ENCODE data around the gene KRTAP4-6.
"Not testable (repeated sequence)": the region's sequence is repeated elsewhere in the genome, so short reads cannot be mapped to it uniquely, and the experiment has no call there.

KRTAP4-6 gene

DNA sequence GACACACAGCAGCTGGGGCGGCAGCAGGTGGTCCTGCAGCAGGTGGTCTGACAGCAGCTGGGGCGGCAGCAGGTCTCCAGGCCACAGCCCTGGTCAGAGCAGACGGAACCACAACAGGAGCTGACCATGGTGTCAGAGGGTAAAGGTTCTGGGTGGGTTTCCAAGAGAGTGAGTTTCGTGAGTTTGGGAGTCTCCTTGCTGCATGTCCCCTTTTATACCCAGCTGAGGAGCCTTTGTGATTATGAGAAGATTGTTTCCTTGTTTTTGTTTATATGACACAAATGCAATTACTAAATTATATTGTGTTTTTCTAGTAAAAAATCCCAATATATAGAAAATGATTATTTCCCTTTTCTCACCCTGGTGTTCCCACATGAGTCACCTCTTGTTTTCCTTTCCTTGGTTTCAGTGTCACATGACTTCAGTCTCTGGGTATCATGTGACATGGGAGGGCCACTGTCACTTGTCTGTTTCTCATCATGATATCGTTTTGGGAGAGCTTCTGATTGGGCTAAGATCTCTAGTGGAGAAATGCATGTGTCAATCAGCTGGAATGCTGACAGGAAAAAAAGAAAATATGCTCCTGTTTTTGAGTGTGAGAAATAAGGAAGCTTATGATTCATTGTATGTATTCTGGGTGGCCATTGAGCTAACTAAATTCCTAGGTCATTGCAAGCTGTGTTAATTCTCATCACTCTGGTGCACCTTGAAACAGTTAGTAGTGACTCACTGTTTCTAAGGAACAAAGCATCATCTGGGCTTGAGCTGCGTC, at the start of gene KRTAP4-6:
Gene KRTAP4-6 (minus strand): TSS at position 185 of the 772 bp plus-strand sequence. CDS start 57 bp downstream, at position 128.
- DNase-seq: no peak

GRCh38 chr17:41189837-41190318, 49.5 kb upstream of the KRTAP4-6 start, which contains the start of gene KRTAP9-1:
KRTAP9-1 (plus strand) TSS chr17:41189887; CDS start chr17:41189887, 0 bp downstream.
- DNase-seq: not testable (repeated sequence)

GRCh38 chr17:41186872-41187271, 46.5 kb upstream of the KRTAP4-6 start:
- DNase-seq: no peak

DNA sequence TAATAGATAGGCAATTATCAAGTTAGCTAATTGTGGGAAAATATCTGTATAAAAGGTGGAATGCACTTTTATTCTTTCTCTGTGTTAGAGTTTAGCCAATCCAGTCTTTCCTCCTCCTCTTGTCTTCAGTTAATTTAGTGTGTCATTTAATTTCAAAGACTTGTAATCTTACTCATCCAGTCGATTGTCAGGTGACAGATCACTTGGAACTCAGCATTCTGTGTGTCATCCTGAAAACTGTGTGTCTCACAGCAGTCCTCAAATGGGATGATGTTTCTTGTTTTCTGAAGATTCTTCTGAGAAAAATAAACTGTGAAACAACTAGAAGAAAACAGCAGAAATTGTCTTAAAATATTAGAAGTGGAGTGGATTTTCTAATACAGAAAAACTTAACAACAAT, 44.7 kb upstream of the KRTAP4-6 start:
- no peak for DNase-seq

GRCh38 chr17:41184480-41184961, 44.2 kb upstream of the KRTAP4-6 start, which contains the start of gene KRTAP4-1:
KRTAP4-1 (minus strand) TSS chr17:41184911; CDS start chr17:41184854, 57 bp downstream.
- DNase-seq: no peak

GRCh38 chr17:41178843-41179616, 38.7 kb upstream of the KRTAP4-6 start:
- DNase-seq: no peak

DNA sequence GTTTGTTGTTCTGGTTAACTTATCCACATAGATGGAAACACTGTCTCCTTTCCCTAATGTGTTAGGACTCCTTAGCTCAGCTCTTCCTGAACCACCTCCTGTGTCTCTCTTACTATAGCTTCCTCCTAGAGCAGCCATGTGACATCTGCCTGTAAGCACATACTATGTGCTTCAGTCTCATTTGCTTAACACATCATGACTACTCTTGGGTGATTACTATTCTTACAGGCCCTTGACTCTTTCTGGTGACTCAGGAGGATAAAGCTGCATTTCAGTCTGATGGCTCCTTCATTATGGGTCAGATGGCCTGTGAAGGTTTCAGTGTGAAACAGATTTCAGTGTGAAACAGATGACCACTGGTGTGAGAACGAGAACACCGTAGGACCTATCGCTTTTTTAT, 38.0 kb upstream of the KRTAP4-6 start:
- DNase-seq: no peak

GRCh38 chr17:41177727-41178271, 37.5 kb upstream of the KRTAP4-6 start, which contains the start of gene KRTAP4-2:
KRTAP4-2 (minus strand) TSS chr17:41178221; CDS start chr17:41178164, 57 bp downstream.
- no peak for DNase-seq

GRCh38 chr17:41176744-41177387, 36.5 kb upstream of the KRTAP4-6 start:
- no peak for DNase-seq

DNA sequence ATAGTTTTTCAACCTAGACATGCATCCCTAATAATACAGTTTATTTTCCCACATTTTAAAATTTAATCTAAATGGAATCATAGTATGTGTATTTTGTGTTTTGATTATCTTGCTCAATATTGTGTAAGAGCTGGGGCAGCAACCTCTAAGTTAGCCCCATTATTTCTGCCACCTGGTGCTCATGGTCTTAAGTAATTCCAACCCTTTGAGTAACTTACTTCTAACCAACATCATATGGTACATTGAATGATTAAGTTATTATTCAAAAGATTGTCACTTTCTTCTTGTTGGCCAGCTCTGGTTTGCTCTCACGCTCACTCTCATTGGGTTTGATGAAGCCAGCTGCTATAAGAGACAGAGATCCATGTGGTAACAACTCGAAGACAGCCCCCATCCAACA, 31.5 kb upstream of the KRTAP4-6 start:
- no peak for DNase-seq

GRCh38 chr17:41168121-41168520, 27.8 kb upstream of the KRTAP4-6 start, which contains the start of gene KRTAP4-3:
KRTAP4-3 (minus strand) TSS chr17:41168221; CDS start chr17:41168172, 49 bp downstream.
- DNase-seq: no peak

DNA sequence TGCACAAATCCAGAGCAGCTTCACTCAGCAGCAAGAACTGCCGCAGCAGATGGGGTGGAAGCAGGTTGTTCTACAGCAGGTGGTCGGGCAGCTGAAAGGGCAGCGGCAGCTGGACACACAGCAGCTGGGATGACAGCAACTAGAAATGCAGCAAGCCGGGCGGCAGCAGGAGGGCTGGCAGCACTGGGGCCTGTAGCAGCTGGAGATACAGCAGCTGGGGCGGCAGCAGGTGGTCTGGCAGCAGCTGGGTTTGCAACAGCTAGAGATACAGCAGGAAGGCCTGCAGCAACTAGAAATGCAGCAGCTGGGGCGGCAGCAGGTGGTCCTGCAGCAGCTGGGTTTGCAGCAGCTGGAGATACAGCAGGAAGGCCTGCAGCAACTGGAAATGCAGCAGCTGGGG, 27.2 kb upstream of the KRTAP4-6 start:
- no peak for DNase-seq

DNA sequence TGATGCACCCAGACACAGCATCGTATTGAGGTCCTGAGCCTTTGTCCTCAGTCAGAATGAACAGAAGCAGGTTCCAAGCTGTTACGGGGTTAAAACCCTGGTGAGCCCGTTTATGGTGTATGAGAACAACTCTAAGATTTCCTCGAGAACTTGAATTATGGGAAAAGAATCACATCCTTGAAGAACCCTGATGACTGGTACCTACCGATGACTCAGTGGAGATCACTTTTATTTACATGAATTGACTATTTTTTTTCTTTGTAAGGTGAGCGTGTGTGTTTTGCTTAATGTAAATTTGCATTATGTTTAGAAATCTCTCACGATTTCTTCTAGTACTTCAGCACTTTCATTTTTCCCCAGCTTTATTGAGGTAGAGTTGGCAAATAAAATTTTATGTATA, 23.5 kb upstream of the KRTAP4-6 start:
- DNase-seq: no peak

DNA sequence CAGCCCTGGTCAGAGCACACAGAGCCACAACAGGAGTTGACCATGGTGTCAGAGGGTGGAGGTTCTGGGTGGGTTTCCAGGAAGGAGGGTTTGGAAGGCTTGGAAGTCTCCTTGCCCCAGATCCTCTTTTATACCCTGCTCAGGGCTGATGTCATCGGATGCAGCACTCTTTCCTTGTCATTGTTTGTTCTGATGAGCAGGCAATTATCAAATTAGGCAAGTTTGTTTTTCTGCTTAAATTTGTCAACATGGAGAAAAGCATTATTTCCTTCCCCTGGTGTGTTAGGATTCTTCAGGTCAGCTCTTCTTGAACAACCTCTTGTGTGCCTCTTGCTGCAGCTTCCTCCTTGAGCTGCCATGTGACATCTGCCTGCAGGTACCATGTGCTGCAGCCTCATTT, 20.3 kb upstream of the KRTAP4-6 start, which contains the start of gene KRTAP4-4:
Gene KRTAP4-4 (minus strand): TSS at position 101 of the 400 bp plus-strand sequence. CDS start 57 bp downstream, at position 44.
- DNase-seq: no peak

DNA sequence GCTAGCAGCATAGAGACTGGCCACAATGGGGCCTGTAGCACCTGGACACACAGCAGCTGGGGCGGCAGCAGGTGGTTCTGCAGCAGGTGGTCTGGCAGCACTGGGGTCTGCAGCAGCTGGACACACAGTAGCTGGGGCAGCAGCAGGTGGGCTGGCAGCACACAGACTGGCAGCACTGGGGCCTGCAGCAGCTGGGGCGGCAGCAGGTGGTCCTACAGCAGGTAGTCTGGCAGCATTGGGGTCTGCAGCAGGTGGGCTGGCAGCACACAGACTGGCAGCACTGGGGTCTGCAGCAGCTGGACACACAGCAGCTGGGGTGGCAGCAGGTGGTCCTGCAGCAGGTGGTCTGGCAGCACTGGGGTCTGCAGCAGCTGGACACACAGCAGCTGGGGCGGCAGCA, 19.8 kb upstream of the KRTAP4-6 start:
- not testable (repeated sequence) for DNase-seq

DNA sequence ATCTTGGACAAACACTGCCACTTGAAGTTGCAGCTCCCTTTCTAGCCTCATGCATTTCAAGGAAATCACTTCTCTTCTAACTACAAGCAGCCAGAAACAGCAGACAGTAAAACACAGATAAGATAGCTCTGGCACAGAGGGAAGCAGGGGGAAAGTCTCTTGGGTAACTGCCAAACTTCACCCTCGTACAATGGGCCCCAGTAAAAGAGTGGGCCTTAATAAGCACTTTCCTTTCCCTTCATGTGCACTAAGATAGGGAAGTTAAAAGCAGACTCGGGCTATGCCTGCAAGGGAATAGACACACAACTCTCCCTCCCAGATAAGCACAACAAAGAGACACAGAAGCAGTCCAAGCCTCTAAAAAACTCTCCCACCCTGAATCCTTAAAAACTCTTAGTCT, 13.5 kb upstream of the KRTAP4-6 start:
- DNase-seq: no peak

DNA sequence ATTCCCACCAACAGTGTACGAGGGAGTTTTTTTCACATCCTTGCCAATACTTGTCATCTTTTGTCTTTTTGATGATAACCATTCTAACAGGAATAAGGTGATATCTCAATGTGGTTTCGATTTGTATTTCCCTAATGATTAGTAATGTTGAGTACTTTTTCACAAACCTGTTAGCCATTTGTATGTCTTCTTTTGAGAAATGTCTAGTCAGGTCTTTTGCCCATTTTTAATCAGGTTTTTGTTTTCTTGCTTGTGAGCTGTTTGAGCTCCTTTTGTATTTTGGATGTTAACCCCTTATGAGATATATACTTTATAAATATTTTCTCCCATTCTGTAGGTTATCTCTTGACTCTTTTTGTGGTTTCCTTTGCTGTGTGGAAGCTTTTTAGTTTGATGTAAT, 11.2 kb upstream of the KRTAP4-6 start:
- no peak for DNase-seq

DNA sequence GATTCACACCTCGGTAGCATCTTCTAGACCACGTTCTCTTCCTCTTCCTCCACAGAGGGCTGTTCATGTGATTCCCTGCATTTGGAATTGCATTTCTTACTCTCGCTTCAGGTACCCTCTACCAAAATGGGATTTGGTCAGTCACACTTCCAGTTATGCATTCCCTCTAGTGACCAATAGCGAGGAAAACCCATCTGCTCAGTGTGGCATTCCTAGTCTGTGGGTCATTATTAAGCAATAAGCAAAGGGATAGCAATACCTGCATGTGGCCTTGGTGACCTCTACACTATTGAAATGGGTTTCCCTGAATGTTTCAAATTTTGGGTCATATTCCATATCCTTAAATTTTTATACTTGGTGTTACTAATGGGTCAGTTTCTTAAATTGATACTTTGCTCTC, 9.7 kb upstream of the KRTAP4-6 start:
- no peak for DNase-seq

- DNase-seq: no peak
These were observed 9.3 kb upstream of the KRTAP4-6 start, which contains the start of gene KRTAP4-5 for GRCh38 chr17:41149652-41149985. KRTAP4-5 (minus strand) TSS chr17:41149825; CDS start chr17:41149767, 58 bp downstream.

- DNase-seq: not testable (repeated sequence)
These were observed 8.8 kb upstream of the KRTAP4-6 start for GRCh38 chr17:41148971-41149651.

GRCh38 chr17:41147531-41148204, 7.3 kb upstream of the KRTAP4-6 start:
- no peak for DNase-seq

Data from NCI-H1694 (cell line).